HG02885 (cell line): ENCODE measurements around the gene INHBB.

ENCODE experiments used
- ATAC-seq: cut with Tn5 transposase; IDR thresholded peaks from one replicate; pipeline ENCODE4 v1.9.1; 2021; ENCODE audit warnings: mild to moderate bottlenecking; ENCODE audit not compliant: unreplicated experiment, poor library complexity

INHBB gene

GRCh38 chr2:120393456-120393855 is 47.5 kb downstream of the INHBB start:
- no peak for ATAC-seq

GRCh38 chr2:120394764-120395163 is 48.8 kb downstream of the INHBB start:
- ATAC-seq, result no peak

- ATAC-seq, result no peak
Measured at GRCh38 chr2:120395221-120396012, 49.5 kb downstream of the INHBB start.

GRCh38 chr2:120396013-120396860 is 50.3 kb downstream of the INHBB start:
- no peak for ATAC-seq

GRCh38 chr2:120396861-120397811 is 51.2 kb downstream of the INHBB start:
- no peak for ATAC-seq

GRCh38 chr2:120398051-120398995 is 52.4 kb downstream of the INHBB start:
- ATAC-seq, result no peak

- ATAC-seq, result no peak
Measured at GRCh38 chr2:120398996-120399888, 53.3 kb downstream of the INHBB start.

GRCh38 chr2:120399889-120400240 is 53.9 kb downstream of the INHBB start:
- no peak for ATAC-seq

- ATAC-seq, result no peak
Measured at GRCh38 chr2:120400551-120400950, 54.6 kb downstream of the INHBB start.
